DND-41 (cell line): ENCODE measurements around the gene NUP210L.

Experiments used
- EZH2 ChIP-seq: IDR thresholded peaks from 3 replicates; pipeline ENCODE4 v1.6.1; 2012; ENCODE audit warnings: borderline replicate concordance, low read depth, mild to moderate bottlenecking, moderate library complexity, low read length, inconsistent platforms; ENCODE audit not compliant: severe bottlenecking
- TF ChIP-seq, protein P1 (sequence below): IDR thresholded peaks from 2 replicates; pipeline ENCODE4 v1.5.1; 2012; ENCODE audit warnings: borderline replicate concordance, low read length, moderate library complexity, mild to moderate bottlenecking; ENCODE audit not compliant: poor library complexity, severe bottlenecking; ENCODE audit errors: extremely low read depth

DNA sequence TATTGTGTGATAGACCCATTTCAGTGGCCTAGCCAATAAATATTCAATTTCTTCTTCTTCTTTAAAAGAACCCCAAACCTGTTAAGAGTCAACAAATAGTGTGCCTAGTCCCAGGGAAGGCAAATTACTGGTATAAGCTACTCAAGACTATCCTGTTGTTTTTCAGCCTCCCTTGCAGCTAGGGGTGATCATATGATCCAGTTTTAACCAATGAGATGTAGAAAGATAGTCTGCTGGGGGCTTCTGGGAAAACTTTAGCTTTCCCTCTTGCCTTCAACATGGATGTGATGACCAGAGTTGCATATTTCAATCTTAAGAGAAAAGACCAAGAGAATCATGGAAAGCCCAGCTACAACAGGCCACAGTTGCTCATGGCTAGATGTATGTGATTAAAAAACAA, 4.7 kb upstream of the NUP210L start:
- no peak for TF ChIP-seq EZH2
- TF ChIP-seq, protein P1, sequence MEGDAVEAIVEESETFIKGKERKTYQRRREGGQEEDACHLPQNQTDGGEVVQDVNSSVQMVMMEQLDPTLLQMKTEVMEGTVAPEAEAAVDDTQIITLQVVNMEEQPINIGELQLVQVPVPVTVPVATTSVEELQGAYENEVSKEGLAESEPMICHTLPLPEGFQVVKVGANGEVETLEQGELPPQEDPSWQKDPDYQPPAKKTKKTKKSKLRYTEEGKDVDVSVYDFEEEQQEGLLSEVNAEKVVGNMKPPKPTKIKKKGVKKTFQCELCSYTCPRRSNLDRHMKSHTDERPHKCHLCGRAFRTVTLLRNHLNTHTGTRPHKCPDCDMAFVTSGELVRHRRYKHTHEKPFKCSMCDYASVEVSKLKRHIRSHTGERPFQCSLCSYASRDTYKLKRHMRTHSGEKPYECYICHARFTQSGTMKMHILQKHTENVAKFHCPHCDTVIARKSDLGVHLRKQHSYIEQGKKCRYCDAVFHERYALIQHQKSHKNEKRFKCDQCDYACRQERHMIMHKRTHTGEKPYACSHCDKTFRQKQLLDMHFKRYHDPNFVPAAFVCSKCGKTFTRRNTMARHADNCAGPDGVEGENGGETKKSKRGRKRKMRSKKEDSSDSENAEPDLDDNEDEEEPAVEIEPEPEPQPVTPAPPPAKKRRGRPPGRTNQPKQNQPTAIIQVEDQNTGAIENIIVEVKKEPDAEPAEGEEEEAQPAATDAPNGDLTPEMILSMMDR = no peak
